GM23338 (cell line): Measurements from ENCODE around the gene NOX1. TPM values are rescaled to one million over a fixed set of nuclear protein-coding genes. Genes with fewer than 3 reads are reported as not detected.

Experiments used
- ATAC-seq: fragments of 200-7000 bp; cut with Tn5 transposase; 3 replicates; pipeline ENCODE4 v1.9.1; 2020
- DNase-seq: peaks from one replicate; pipeline ENCODE4 v3.0.0-alpha.2; 2015; ENCODE audit warnings: low spot score
- H2AFZ ChIP-seq: fragments of 200-600 bp; sonication (generic); 2 replicates; pipeline ENCODE4 v1.8.0; 2016; ENCODE audit warnings: antibody characterized with exemption, mild to moderate bottlenecking, moderate library complexity
- H3F3A ChIP-seq: fragments of 200-600 bp; sonication (generic); replicated peaks from 2 replicates; pipeline ENCODE4 v1.8.0; 2017; ENCODE audit warnings: antibody characterized with exemption, mixed run types, low read depth
- H3K27ac ChIP-seq: fragments of 200-600 bp; sonication (generic); 2 replicates; pipeline ENCODE4 v1.6.1; 2016; ENCODE audit warnings: low read depth
- H3K27me3 ChIP-seq: fragments of 200-600 bp; sonication (generic); 2 replicates; pipeline ENCODE4 v1.8.0; 2016; ENCODE audit warnings: mild to moderate bottlenecking, mixed run types, moderate library complexity; ENCODE audit not compliant: insufficient read depth
- H3K36me3 ChIP-seq: fragments of 200-600 bp; sonication (generic); 2 replicates; pipeline ENCODE4 v1.8.0; 2016; ENCODE audit warnings: mild to moderate bottlenecking; ENCODE audit not compliant: insufficient read depth
- H3K4me1 ChIP-seq: fragments of 200-600 bp; sonication (generic); 2 replicates; pipeline ENCODE4 v1.8.0; 2016; ENCODE audit warnings: mild to moderate bottlenecking, moderate library complexity; ENCODE audit not compliant: insufficient read depth
- H3K4me2 ChIP-seq: fragments of 200-600 bp; sonication (generic); 2 replicates; pipeline ENCODE4 v1.7.1; 2017; ENCODE audit warnings: mixed run types
- H3K4me3 ChIP-seq: fragments of 200-600 bp; sonication (generic); 2 replicates; pipeline ENCODE4 v1.6.1; 2016; ENCODE audit warnings: mixed run types
- H3K79me2 ChIP-seq: fragments of 200-600 bp; sonication (generic); replicated peaks from 2 replicates; pipeline ENCODE4 v1.8.0; 2017; ENCODE audit warnings: mild to moderate bottlenecking; ENCODE audit not compliant: insufficient read depth
- H3K9me2 ChIP-seq: fragments of 200-600 bp; sonication (generic); 2 replicates; pipeline ENCODE4 v1.8.0; 2017; ENCODE audit not compliant: insufficient read depth
- H4K20me1 ChIP-seq: fragments of 200-600 bp; sonication (generic); replicated peaks from 2 replicates; pipeline ENCODE4 v1.8.0; 2017; ENCODE audit warnings: mild to moderate bottlenecking; ENCODE audit not compliant: insufficient read depth
- H3K27ac Mint-ChIP-seq: 2 replicates; pipeline ENCODE4 v1.8.0; 2020; ENCODE audit warnings: inconsistent platforms, mild to moderate bottlenecking, moderate library complexity, mixed read lengths
- H3K27me3 Mint-ChIP-seq: 3 replicates; pipeline ENCODE4 v1.8.0; 2022; ENCODE audit warnings: low read depth, mild to moderate bottlenecking, moderate library complexity, mixed read lengths, inconsistent platforms; ENCODE audit not compliant: insufficient read depth, poor library complexity
- H3K36me3 Mint-ChIP-seq: 3 replicates; pipeline ENCODE4 v1.8.0; 2021; ENCODE audit warnings: low read depth, mild to moderate bottlenecking, inconsistent platforms, moderate library complexity, mixed read lengths
- H3K4me1 Mint-ChIP-seq: 3 replicates; pipeline ENCODE4 v1.8.0; 2020; ENCODE audit warnings: mild to moderate bottlenecking, inconsistent platforms, mixed read lengths
- H3K4me3 Mint-ChIP-seq: 3 replicates; pipeline ENCODE4 v1.8.0; 2021; ENCODE audit warnings: moderate library complexity, mild to moderate bottlenecking, inconsistent platforms, mixed read lengths
- H3K9me3 Mint-ChIP-seq: 3 replicates; pipeline ENCODE4 v1.8.0; 2020; ENCODE audit warnings: moderate library complexity, mild to moderate bottlenecking, inconsistent platforms, mixed read lengths
- ETS1 ChIP-seq: IDR thresholded peaks from 2 replicates; pipeline ENCODE4 v1.6.1; 2016; ENCODE audit warnings: antibody characterized with exemption
- EZH2phosphoT487 ChIP-seq: fragments of 200-600 bp; sonication (generic); IDR thresholded peaks from one replicate; pipeline ENCODE4 v1.8.1; 2018; ENCODE audit warnings: antibody characterized with exemption; ENCODE audit not compliant: unreplicated experiment
- ZNF331 ChIP-seq: fragments of 250-450 bp; sonication (Bioruptor Pico); IDR thresholded peaks from 2 replicates; pipeline ENCODE4 v1.5.0; 2020; ENCODE audit warnings: low read depth, mild to moderate bottlenecking, moderate library complexity
- polyA plus RNA-seq: library from polyadenylated mRNA; unstranded; fragments of >200 nt; fragmentation: Nextera tagmentation; extraction: Ambion mirVana; gene quantifications from 2 replicates; pipeline ENCODE4 v1.2.1, GENCODE V29; 2016
- total RNA-seq: library from RNA; depleted of rRNA; stranded (reverse); fragments of >200 nt; shearing (Covaris generic); gene quantifications from 2 replicates; pipeline ENCODE4 v1.2.3, GENCODE V29; 2014

NOX1 gene
- total and polyA plus RNA-seq, 2 experiments from 2014 or later = 0.31 TPM; not detected in 1

- Histone ChIP-seq H3K9me2 (no peaks in the 10 kb centered on the region), H3K36me3 (no peaks in the 10 kb centered on the region), H3K27me3 (no peaks in the 10 kb centered on the region), H3K4me3 (no peak overlapping the region), H3F3A (no peaks in the 10 kb centered on the region), H3K79me2 (no peaks in the 10 kb centered on the region), H3K4me1 (no peaks in the 10 kb centered on the region), H2AFZ (no peak overlapping the region), H4K20me1 (no peaks in the 10 kb centered on the region), H3K27ac (no peak overlapping the region), H3K4me2 (no peak overlapping the region)
- TF ChIP-seq ZNF331 (CRISPR knock-in tag) (no peak), EZH2phosphoT487 (no peak)
- DNase-seq (no peak), ATAC-seq (no peak)
- H3K27me3 Mint-ChIP-seq = no peaks in the 10 kb centered on the region
- peaks cover 5% of the 10 kb centered on the region; the same call in 2 of the 3 replicates for H3K4me1 Mint-ChIP-seq
- H3K27ac Mint-ChIP-seq = no peak overlapping the region
- no peaks in the 10 kb centered on the region for H3K9me3 Mint-ChIP-seq
- H3K36me3 Mint-ChIP-seq = no peaks in the 10 kb centered on the region
- no peak overlapping the region for H3K4me3 Mint-ChIP-seq
Observed at GRCh38 chrX:100911731-100912130, 37.6 kb upstream of the NOX1 start.

- H3K4me1 ChIP-seq = no peaks in the 10 kb centered on the region
- H3K4me2 ChIP-seq = no peak overlapping the region
- Mint-ChIP-seq H3K9me3 (peaks cover 3% of the 10 kb centered on the region; the same call in 1 of the 3 replicates), H3K4me3 (no peak overlapping the region), H3K27ac (no peak overlapping the region), H3K27me3 (no peaks in the 10 kb centered on the region), H3K36me3 (no peaks in the 10 kb centered on the region; the same call in 2 of the 3 replicates), H3K4me1 (peaks cover 2% of the 10 kb centered on the region; the same call in 2 of the 3 replicates)
- H3K27ac ChIP-seq = no peak overlapping the region
- no peaks in the 10 kb centered on the region for H3F3A ChIP-seq
- H3K27me3 ChIP-seq = no peaks in the 10 kb centered on the region
- DNase-seq (no peak), ATAC-seq (no peak)
- H3K9me2 ChIP-seq = no peaks in the 10 kb centered on the region
- H3K79me2 ChIP-seq = no peaks in the 10 kb centered on the region
- no peak overlapping the region for H2AFZ ChIP-seq
- no peaks in the 10 kb centered on the region for H3K36me3 ChIP-seq
- H4K20me1 ChIP-seq = no peaks in the 10 kb centered on the region
- no peak overlapping the region for H3K4me3 ChIP-seq
- no peak for TF ChIP-seq ETS1
Observed at GRCh38 chrX:100905620-100906019, 31.5 kb upstream of the NOX1 start.

GRCh38 chrX:100904433-100904832 is 30.3 kb upstream of the NOX1 start:
- H3K27me3 ChIP-seq = no peaks in the 10 kb centered on the region
- H3F3A ChIP-seq = no peaks in the 10 kb centered on the region
- H3K36me3 ChIP-seq = no peaks in the 10 kb centered on the region
- H3K27ac ChIP-seq = no peak overlapping the region
- H3K36me3 Mint-ChIP-seq = no peaks in the 10 kb centered on the region; the same call in 2 of the 3 replicates
- no peaks in the 10 kb centered on the region for H3K79me2 ChIP-seq
- H3K4me1 Mint-ChIP-seq = no peaks in the 10 kb centered on the region
- H3K4me3 Mint-ChIP-seq = no peak overlapping the region
- DNase-seq (no peak), ATAC-seq (no peak)
- H4K20me1 ChIP-seq = no peaks in the 10 kb centered on the region
- H3K9me3 Mint-ChIP-seq = peaks cover 3% of the 10 kb centered on the region; the same call in 1 of the 3 replicates
- no peaks in the 10 kb centered on the region for H3K27me3 Mint-ChIP-seq
- no peak overlapping the region for H2AFZ ChIP-seq
- no peaks in the 10 kb centered on the region for H3K9me2 ChIP-seq
- no peak for TF ChIP-seq ZNF331 (CRISPR knock-in tag)
- no peak overlapping the region for H3K4me3 ChIP-seq
- no peak overlapping the region for H3K27ac Mint-ChIP-seq
- H3K4me2 ChIP-seq = no peak overlapping the region
- H3K4me1 ChIP-seq = no peaks in the 10 kb centered on the region
